ENCODE measurements around the gene RARRES1. TPM values are rescaled to one million over a fixed set of nuclear protein-coding genes. Genes with fewer than 3 reads are reported as not detected.

Gene RARRES1
- not detected in 2 replicates for total RNA-seq (2014; rRNA removed; shearing (Covaris generic))

GRCh38 chr3:158731938-158732855 is at the start of gene RARRES1:
TSS of gene RARRES1 (minus strand) at chr3:158732457. CDS start at chr3:158732415, 42 bp downstream.
- DNase-seq (ENCODE audit: low spot score), result peak; percentile 66
- in situ Hi-C loops (cut with HindIII; ENCODE audit: low sequenced_read_pairs), result no loop called here

- no peak for DNase-seq (ENCODE audit: low spot score)
- in situ Hi-C loops (cut with HindIII; ENCODE audit: low sequenced_read_pairs), result no loop called here
Measured at GRCh38 chr3:158781849-158782248, 49.6 kb upstream of the RARRES1 start.

- no peak for DNase-seq (ENCODE audit: low spot score)
- in situ Hi-C loops (cut with HindIII; ENCODE audit: low sequenced_read_pairs), result no loop called here
Measured at GRCh38 chr3:158781191-158781590, 48.9 kb upstream of the RARRES1 start.

GRCh38 chr3:158780766-158781165 is 48.5 kb upstream of the RARRES1 start:
- DNase-seq (ENCODE audit: low spot score), result no peak
- in situ Hi-C loops (cut with HindIII; ENCODE audit: low sequenced_read_pairs), result no loop called here

GRCh38 chr3:158777161-158777873 is 45.1 kb upstream of the RARRES1 start:
- no peak for DNase-seq (ENCODE audit: low spot score)
- in situ Hi-C loops (cut with HindIII; ENCODE audit: low sequenced_read_pairs), result no loop called here

- in situ Hi-C loops (cut with HindIII; ENCODE audit: low sequenced_read_pairs), result no loop called here
- no peak for DNase-seq (ENCODE audit: low spot score)
Measured at GRCh38 chr3:158776531-158776930, 44.3 kb upstream of the RARRES1 start.

- in situ Hi-C loops (cut with HindIII; ENCODE audit: low sequenced_read_pairs), result no loop called here
- no peak for DNase-seq (ENCODE audit: low spot score)
Measured at GRCh38 chr3:158775426-158776410, 43.5 kb upstream of the RARRES1 start.

- no peak for DNase-seq (ENCODE audit: low spot score)
- in situ Hi-C loops (cut with HindIII; ENCODE audit: low sequenced_read_pairs), result no loop called here
Measured at GRCh38 chr3:158774965-158775364, 42.7 kb upstream of the RARRES1 start.

GRCh38 chr3:158773845-158774830 is 41.9 kb upstream of the RARRES1 start:
- in situ Hi-C loops (cut with HindIII; ENCODE audit: low sequenced_read_pairs), result no loop called here
- DNase-seq (ENCODE audit: low spot score), result no peak

GRCh38 chr3:158773166-158773565 is 40.9 kb upstream of the RARRES1 start:
- DNase-seq (ENCODE audit: low spot score), result no peak
- in situ Hi-C loops (cut with HindIII; ENCODE audit: low sequenced_read_pairs), result no loop called here

GRCh38 chr3:158771982-158772381 is 39.7 kb upstream of the RARRES1 start:
- DNase-seq (ENCODE audit: low spot score), result no peak
- in situ Hi-C loops (cut with HindIII; ENCODE audit: low sequenced_read_pairs), result no loop called here

- in situ Hi-C loops (cut with HindIII; ENCODE audit: low sequenced_read_pairs), result no loop called here
- DNase-seq (ENCODE audit: low spot score), result no peak
Measured at GRCh38 chr3:158771577-158771976, 39.3 kb upstream of the RARRES1 start.

- in situ Hi-C loops (cut with HindIII; ENCODE audit: low sequenced_read_pairs), result no loop called here
- DNase-seq (ENCODE audit: low spot score), result no peak
Measured at GRCh38 chr3:158770741-158771350, 38.6 kb upstream of the RARRES1 start.

- DNase-seq (ENCODE audit: low spot score), result no peak
- in situ Hi-C loops (cut with HindIII; ENCODE audit: low sequenced_read_pairs), result no loop called here
Measured at GRCh38 chr3:158769952-158770740, 37.9 kb upstream of the RARRES1 start.

- no peak for DNase-seq (ENCODE audit: low spot score)
- in situ Hi-C loops (cut with HindIII; ENCODE audit: low sequenced_read_pairs), result no loop called here
Measured at GRCh38 chr3:158769549-158769948, 37.3 kb upstream of the RARRES1 start.

- in situ Hi-C loops (cut with HindIII; ENCODE audit: low sequenced_read_pairs), result no loop called here
- no peak for DNase-seq (ENCODE audit: low spot score)
Measured at GRCh38 chr3:158768881-158769543, 36.8 kb upstream of the RARRES1 start.
